ENCODE data around the gene TIE1.

DNA sequence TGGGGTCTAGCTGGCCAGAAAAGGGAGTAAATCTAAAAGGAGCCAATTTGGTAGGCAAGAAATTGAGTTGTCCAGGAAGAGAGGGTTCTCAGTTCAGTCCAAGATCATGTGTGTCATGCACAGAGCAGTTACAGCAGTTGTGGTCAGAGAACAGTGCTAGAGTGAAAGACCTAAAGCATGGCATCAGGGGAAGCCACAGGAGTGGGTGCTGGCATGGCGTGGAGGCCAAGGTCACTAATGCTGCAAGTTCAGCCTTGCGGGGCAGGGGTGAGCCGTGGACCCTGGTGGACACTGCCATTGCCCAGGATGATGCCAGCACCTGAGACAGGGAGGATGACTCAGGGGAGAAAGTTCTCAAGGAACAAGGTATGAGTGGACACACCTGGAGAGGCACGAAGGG lies 47.6 kb upstream of the TIE1 start:
- TF ChIP-seq, protein P1, sequence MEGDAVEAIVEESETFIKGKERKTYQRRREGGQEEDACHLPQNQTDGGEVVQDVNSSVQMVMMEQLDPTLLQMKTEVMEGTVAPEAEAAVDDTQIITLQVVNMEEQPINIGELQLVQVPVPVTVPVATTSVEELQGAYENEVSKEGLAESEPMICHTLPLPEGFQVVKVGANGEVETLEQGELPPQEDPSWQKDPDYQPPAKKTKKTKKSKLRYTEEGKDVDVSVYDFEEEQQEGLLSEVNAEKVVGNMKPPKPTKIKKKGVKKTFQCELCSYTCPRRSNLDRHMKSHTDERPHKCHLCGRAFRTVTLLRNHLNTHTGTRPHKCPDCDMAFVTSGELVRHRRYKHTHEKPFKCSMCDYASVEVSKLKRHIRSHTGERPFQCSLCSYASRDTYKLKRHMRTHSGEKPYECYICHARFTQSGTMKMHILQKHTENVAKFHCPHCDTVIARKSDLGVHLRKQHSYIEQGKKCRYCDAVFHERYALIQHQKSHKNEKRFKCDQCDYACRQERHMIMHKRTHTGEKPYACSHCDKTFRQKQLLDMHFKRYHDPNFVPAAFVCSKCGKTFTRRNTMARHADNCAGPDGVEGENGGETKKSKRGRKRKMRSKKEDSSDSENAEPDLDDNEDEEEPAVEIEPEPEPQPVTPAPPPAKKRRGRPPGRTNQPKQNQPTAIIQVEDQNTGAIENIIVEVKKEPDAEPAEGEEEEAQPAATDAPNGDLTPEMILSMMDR (IDR thresholded peaks at IDR 0.05) = no peak
- no peak for TF ChIP-seq POLR2A (IDR thresholded peaks at IDR 0.05)

All from uterus (tissue), 2 donors.